NCI-H2029 treated with DMSO at 0.1 percent for 48 hours (cell line): ENCODE measurements around the gene DSCAML1.
A peak's percentile ranks its signal among the peaks of the same experiment; 100 is the strongest.

Source experiments
- DNase-seq: peaks from one replicate; lab custom pipeline; 2025; lab: John Stamatoyannopoulos, UW

The DSCAML1 gene

GRCh38 chr11:117722082-117722481 is 74.9 kb downstream of the DSCAML1 start:
- DNase-seq: no peak

GRCh38 chr11:117720061-117720511 is 76.9 kb downstream of the DSCAML1 start:
- DNase-seq: no peak

- DNase-seq: no peak
These were observed 77.5 kb downstream of the DSCAML1 start for GRCh38 chr11:117719480-117719879.

DNA sequence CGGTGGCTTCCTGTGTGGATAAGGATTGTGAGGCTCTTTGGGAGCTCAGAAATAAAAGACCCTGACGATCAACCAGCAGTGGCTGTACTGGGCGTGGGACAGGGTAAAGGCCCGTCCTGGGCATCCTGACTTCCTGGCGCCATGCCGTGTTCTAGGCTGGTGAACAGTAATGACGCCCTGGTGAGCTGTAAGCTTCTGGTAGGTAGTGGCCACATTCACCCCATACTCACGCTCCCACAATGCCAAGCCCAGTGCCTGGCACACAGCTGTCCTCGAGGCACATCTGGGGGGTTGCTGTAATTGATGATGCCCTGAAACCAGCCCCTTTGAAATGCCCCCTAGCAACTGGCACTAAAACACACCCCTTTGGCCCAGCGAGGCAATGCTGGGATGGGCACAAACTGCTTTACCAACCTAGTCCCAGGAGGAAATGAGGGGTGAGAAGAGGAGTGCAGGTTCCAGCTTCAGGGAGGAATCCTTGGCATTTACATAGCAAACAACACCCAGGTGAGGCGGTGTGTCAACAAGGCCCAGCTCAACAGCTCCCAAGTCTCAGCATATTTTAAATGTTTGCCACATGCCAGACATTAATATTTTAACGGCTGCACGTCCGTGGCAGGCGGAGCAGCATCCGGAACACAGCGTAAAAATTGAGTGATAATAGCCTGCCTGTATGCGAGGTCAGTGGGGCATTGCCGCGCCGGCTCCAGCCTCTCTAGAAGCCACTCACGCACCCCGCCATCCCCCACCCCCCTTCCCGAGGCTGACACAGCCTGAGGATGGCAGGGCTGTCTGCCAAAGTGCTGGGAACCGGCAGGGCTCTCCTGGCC is 79.3 kb downstream of the DSCAML1 start:
- DNase-seq: peak; percentile 74

GRCh38 chr11:117716521-117717440 is 80.2 kb downstream of the DSCAML1 start:
- peak; percentile 58 for DNase-seq

DNA sequence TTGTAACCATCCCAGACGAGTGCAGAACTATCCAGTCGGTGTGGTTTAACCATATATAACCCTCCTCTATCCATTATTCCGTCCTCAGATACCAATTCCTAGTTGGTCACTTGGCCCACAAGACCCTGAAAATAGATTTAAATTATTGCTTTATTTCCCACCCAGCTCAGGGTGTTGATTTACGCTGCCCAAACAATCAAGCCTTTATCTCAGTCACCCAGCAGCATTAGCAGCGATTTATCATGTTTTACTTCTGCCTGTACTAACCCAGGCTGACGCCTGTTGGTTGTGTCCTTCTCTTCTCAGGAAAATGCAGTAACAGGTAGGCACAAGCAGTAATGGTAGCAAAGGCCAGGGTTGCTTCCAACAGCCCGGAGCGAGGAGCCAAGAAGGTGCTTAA is 81.2 kb downstream of the DSCAML1 start:
- DNase-seq: no peak

DNA sequence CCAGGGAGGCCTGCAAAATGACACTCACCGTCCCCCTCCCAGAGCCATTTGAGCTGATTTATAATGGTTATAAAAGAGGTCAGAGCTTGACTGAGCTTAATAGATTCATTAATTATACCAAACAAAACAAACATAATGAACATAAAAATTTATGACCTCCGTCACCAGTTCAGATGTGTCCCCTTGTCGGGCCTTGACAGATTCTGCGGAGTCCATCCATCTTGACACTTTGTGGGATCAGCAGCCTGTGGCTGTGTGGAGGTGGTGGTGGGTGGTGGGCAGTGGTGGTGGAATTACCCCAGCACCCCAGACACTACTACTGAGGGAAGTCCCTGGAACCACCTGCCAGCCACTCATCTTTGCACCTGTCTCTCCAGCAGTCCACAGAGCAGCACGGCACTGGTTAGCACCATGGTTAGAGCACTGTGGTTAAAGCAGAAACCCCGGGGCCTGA is 83.5 kb downstream of the DSCAML1 start:
- no peak for DNase-seq

DNA sequence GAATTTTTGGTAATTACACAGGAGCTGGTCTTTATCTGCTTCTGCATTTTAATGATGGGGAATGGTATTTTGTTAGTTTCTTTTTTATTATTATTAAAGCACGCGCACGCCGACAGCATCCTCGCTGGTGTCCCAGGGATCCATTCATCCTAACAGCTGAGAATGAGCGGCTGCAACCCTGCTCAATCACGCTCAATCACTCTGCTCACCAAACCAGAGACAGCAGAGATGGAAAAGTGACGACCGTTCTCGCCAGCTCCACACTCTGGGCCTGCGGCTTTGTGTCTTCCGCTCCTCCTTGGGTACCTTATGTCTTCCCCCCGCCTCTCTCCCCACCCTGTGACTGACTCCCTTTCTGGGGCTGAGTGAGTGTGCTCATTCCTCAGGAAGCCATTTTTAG is 84.5 kb downstream of the DSCAML1 start:
- DNase-seq: no peak

DNA sequence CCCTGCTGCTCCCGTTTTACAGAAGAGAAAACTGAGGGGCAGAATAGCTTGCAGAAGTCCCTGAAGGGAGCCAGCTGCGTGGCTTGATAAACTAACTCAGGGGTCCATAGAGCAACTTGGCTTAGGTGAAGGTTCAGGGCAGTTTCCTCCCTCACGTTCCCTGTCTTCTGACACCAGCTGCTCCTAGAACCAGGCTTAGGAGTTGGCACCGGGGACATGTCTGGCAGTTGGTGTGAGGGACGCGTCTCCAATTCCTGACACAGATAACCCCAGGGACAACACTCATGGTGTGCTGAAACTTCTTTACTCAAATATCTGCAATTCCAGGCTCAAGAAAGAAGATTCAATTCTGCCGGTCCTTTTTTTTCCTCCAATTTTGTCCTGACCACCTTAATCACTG is 85.7 kb downstream of the DSCAML1 start:
- no peak for DNase-seq

GRCh38 chr11:117710211-117710610 is 86.8 kb downstream of the DSCAML1 start:
- no peak for DNase-seq

- no peak for DNase-seq
These were observed 90.6 kb downstream of the DSCAML1 start for GRCh38 chr11:117706322-117706814.

GRCh38 chr11:117705866-117706265 is 91.2 kb downstream of the DSCAML1 start:
- peak; percentile 28 for DNase-seq

GRCh38 chr11:117704395-117705100 is 92.5 kb downstream of the DSCAML1 start:
- DNase-seq: no peak

DNA sequence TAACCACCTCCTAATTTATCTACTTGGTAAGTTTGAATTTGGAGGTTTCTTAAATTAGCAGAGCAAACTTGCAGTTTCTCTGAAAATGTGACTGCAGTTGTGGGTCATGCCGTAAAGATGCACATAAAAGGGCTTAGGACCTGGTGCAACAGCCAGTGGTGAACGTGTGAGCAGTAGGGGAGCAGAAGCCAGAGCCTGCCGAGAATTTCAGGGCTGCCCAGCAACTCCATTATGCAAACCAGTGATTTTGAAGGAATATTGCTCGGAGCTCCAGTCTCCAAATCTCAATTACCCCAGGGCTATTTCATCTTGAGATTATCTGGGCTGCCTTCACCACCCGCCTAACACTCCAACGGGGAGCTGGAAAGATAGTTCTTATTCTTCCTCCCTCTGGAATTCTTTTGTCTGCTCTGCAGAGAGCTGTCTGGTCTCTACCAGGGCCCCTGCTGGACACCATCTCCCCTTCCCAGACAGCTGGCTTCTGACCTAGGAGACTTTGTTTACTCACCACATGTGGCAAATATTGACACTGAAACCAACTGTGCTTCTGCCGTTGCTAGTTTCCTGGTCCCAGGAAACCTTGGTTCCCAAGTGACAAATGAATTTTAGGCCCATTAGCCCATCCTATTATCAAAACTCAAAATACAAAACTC is 93.9 kb downstream of the DSCAML1 start:
- DNase-seq: peak; percentile 79

- DNase-seq: no peak
These were observed 95.2 kb downstream of the DSCAML1 start for GRCh38 chr11:117701781-117702180.

DNA sequence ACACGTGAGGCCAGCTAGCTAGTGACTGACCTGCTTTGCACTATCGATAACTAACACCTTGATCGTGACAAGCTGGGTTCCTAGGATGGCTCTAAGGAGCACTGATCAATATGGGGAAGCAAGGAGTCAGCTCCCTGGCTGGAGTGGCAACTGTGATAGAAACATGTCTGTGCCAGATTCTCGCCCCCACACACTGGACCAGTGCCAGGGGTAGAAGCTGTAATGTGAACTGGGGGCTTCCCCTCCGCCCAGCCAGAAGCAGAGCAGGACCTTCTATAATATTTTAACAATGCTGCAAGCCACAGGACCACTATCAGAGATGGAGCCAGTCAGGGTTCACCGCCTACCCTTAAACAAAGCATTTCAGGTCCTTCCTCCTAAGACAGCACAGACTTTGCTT is 96.5 kb downstream of the DSCAML1 start:
- DNase-seq: no peak

GRCh38 chr11:117697319-117697718 is 99.7 kb downstream of the DSCAML1 start:
- DNase-seq: no peak

DNA sequence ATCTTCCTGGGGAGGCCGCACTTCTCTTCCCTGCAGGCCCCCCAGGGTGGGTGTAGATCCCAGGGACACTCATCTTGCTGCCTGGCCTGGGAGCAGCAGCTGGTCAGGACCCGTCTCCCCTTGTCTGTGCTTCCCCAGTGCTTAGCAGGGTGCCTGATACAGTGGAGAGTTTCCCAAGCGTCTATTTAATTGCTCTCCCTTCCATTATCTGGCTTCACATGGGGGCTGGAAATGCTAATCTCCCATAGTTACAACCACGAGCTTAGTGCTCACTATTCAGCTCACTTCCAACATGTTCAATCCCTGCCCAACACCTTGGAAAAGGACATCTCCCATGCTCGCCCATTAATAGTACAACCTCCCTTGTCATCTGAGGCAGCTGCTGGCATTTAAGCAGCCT is 100.5 kb downstream of the DSCAML1 start:
- no peak for DNase-seq

- no peak for DNase-seq
These were observed 103.7 kb downstream of the DSCAML1 start for GRCh38 chr11:117693344-117693743.

- no peak for DNase-seq
These were observed 105.5 kb downstream of the DSCAML1 start for GRCh38 chr11:117691516-117691915.

- no peak for DNase-seq
These were observed 105.8 kb downstream of the DSCAML1 start for GRCh38 chr11:117691218-117691514.
